Tibial artery (tissue), 4 donors: ENCODE measurements around the gene CENPF.

Experiments used
- DNase-seq, 2 donors: peaks; one replicate each; pipeline ENCODE4 v3.0.0-alpha.2; 2019
- H3K27ac ChIP-seq, 2 donors: fragments of 200-600 bp; sonication (generic) in 1 of 2; 1 replicate in 1 of 2; 2 replicates in 1 of 2; pipeline ENCODE4 v1.5.1; 2018 to 2019; ENCODE audit warnings: mild to moderate bottlenecking in 1 of 2
- H3K27me3 ChIP-seq, 2 donors: fragments of 200-600 bp; sonication (generic) in 1 of 2; one replicate each; pipeline versions ENCODE4 v1.5.1 to v1.6.0; 2016 to 2019
- H3K36me3 ChIP-seq, 3 donors: fragments of 200-600 bp; sonication (generic) in 2 of 3; one replicate each; pipeline ENCODE4 v1.5.1; 2016 to 2019; ENCODE audit warnings: mild to moderate bottlenecking in 2 of 3
- H3K4me1 ChIP-seq, 4 donors: fragments of 200-600 bp; sonication (generic) in 2 of 4; 1 replicate in 3 of 4; 2 replicates in 1 of 4; pipeline ENCODE4 v1.5.1; 2016 to 2019
- H3K4me3 ChIP-seq, 2 donors: fragments of 200-600 bp; sonication (generic) in 1 of 2; 1 replicate in 1 of 2; 2 replicates in 1 of 2; pipeline ENCODE4 v1.5.1; 2018 to 2019; ENCODE audit warnings: mild to moderate bottlenecking in 2 of 2
- H3K9me3 ChIP-seq, 3 donors: fragments of 200-600 bp; sonication (generic) in 1 of 3; one replicate each; pipeline ENCODE4 v1.5.1; 2016 to 2019
- CTCF ChIP-seq, 2 experiments: fragments of 200-600 bp in 1 of 2; fragments of 450-650 bp in 1 of 2; IDR thresholded peaks; one replicate each; pipeline ENCODE4 v1.5.1; 2017 to 2019; ENCODE audit warnings: antibody characterized with exemption in 2 of 2, mild to moderate bottlenecking in 1 of 2, moderate library complexity in 1 of 2
- intact Hi-C: fragments of 100-400 bp; cut with DNase I; formaldehyde crosslinking; loops from one replicate; pipeline ENCODE4 v1.15.0; 2023; ENCODE audit warnings: low total_unique reads

Gene CENPF

GRCh38 chr1:214688891-214689290 is 85.9 kb downstream of the CENPF start:
- DNase-seq = no peak
- Histone ChIP-seq H3K4me3 (no peak overlapping the region), H3K9me3 (no peaks in the 10 kb centered on the region), H3K27ac (no peak overlapping the region), H3K27me3 (no peaks in the 10 kb centered on the region), H3K36me3 (no peaks in the 10 kb centered on the region), H3K4me1 (no peaks in the 10 kb centered on the region)
- no peak for TF ChIP-seq CTCF (IDR thresholded peaks at IDR 0.05)
- intact Hi-C loops = no loop called here

- H3K9me3 ChIP-seq = no peaks in the 10 kb centered on the region
- intact Hi-C loops = no loop called here
- DNase-seq = no peak
- H3K4me1 ChIP-seq = no peaks in the 10 kb centered on the region
- no peak overlapping the region for H3K4me3 ChIP-seq
- H3K27ac ChIP-seq = no peak overlapping the region
- no peaks in the 10 kb centered on the region for H3K36me3 ChIP-seq
- no peak for TF ChIP-seq CTCF (IDR thresholded peaks at IDR 0.05)
- no peaks in the 10 kb centered on the region for H3K27me3 ChIP-seq
Measured at GRCh38 chr1:214694769-214695168, 91.8 kb downstream of the CENPF start.

GRCh38 chr1:214698559-214698958 is 95.6 kb downstream of the CENPF start:
- no peaks in the 10 kb centered on the region for H3K4me1 ChIP-seq
- no peak for DNase-seq
- intact Hi-C loops = no loop called here
- H3K4me3 ChIP-seq = no peak overlapping the region
- no peak for TF ChIP-seq CTCF (IDR thresholded peaks at IDR 0.05)
- no peaks in the 10 kb centered on the region for H3K27me3 ChIP-seq
- peaks cover 0 to 5% (median 0%) of the 10 kb centered on the region in 3 donors for H3K9me3 ChIP-seq
- H3K36me3 ChIP-seq = no peaks in the 10 kb centered on the region
- H3K27ac ChIP-seq = no peak overlapping the region

GRCh38 chr1:214700437-214700836 is 97.4 kb downstream of the CENPF start:
- Histone ChIP-seq H3K27ac (no peak overlapping the region), H3K4me1 (no peaks in the 10 kb centered on the region), H3K9me3 (peaks cover 0 to 8% (median 7%) of the 10 kb centered on the region in 3 donors), H3K27me3 (no peaks in the 10 kb centered on the region), H3K4me3 (no peak overlapping the region), H3K36me3 (no peaks in the 10 kb centered on the region)
- no peak for TF ChIP-seq CTCF (IDR thresholded peaks at IDR 0.05)
- intact Hi-C loops = no loop called here
- DNase-seq = no peak

GRCh38 chr1:214702556-214702955 is 99.6 kb downstream of the CENPF start:
- intact Hi-C loops = no loop called here
- Histone ChIP-seq H3K9me3 (peaks cover 0 to 8% (median 7%) of the 10 kb centered on the region in 3 donors), H3K36me3 (no peaks in the 10 kb centered on the region), H3K27ac (no peak overlapping the region), H3K4me3 (no peak overlapping the region), H3K4me1 (no peaks in the 10 kb centered on the region), H3K27me3 (no peaks in the 10 kb centered on the region)
- TF ChIP-seq CTCF (IDR thresholded peaks at IDR 0.05) = no peak
- no peak for DNase-seq
